ENCODE data around the gene WSB1. TPM values are rescaled to one million over a fixed set of nuclear protein-coding genes. Genes with fewer than 3 reads are reported as not detected.
A peak's percentile ranks its signal among the peaks of the same experiment; 100 is the strongest.

WSB1 gene
- total RNA-seq, 4 donors from 2014 or later = 74.2 to 200 (median 133) TPM

- H3K36me3 ChIP-seq = peaks cover 0 to 29% of the 10 kb centered on the region in 2 donors
- no peak overlapping the region for H3K4me3 ChIP-seq
- peaks cover 10 to 77% (median 31%) of the 10 kb centered on the region in 3 donors for H3K4me1 ChIP-seq
- no peaks in the 10 kb centered on the region for H3K27me3 ChIP-seq
- TF ChIP-seq CTCF (IDR thresholded peaks at IDR 0.05) (no peak), EP300 (IDR thresholded peaks at IDR 0.05) (no peak), POLR2A (IDR thresholded peaks at IDR 0.05) (no peak), POLR2AphosphoS5 (IDR thresholded peaks at IDR 0.05) (no peak)
- no peaks in the 10 kb centered on the region for H3K9me3 ChIP-seq
- 50 to 57% methylated on average over 1 to 2 of the region's 2 CpGs for WGBS, 2 donors (ENCODE audit: low coverage in 1 of 2)
- no peak for ATAC-seq
- H3K27ac ChIP-seq = peak overlapping the region in 1 of 4 donors; percentile 35
These were observed 27.5 kb downstream of the WSB1 start for GRCh38 chr17:27321372-27321771.

GRCh38 chr17:27322026-27322425, 28.1 kb downstream of the WSB1 start:
- no peak overlapping the region for H3K4me3 ChIP-seq
- no CpG with 5 or more reads among the region's 1 CpG for WGBS, 2 donors (ENCODE audit: low coverage in 1 of 2)
- H3K27ac ChIP-seq = no peak overlapping the region
- H3K27me3 ChIP-seq = no peaks in the 10 kb centered on the region
- no peak for TF ChIP-seq CTCF (IDR thresholded peaks at IDR 0.05)
- TF ChIP-seq POLR2AphosphoS5 (IDR thresholded peaks at IDR 0.05) = no peak
- TF ChIP-seq POLR2A (IDR thresholded peaks at IDR 0.05) = no peak
- no peak for TF ChIP-seq EP300 (IDR thresholded peaks at IDR 0.05)
- H3K36me3 ChIP-seq = peaks cover 0 to 23% of the 10 kb centered on the region in 2 donors
- peaks cover 10 to 75% (median 31%) of the 10 kb centered on the region in 3 donors for H3K4me1 ChIP-seq
- ATAC-seq = no peak
- no peaks in the 10 kb centered on the region for H3K9me3 ChIP-seq

DNA sequence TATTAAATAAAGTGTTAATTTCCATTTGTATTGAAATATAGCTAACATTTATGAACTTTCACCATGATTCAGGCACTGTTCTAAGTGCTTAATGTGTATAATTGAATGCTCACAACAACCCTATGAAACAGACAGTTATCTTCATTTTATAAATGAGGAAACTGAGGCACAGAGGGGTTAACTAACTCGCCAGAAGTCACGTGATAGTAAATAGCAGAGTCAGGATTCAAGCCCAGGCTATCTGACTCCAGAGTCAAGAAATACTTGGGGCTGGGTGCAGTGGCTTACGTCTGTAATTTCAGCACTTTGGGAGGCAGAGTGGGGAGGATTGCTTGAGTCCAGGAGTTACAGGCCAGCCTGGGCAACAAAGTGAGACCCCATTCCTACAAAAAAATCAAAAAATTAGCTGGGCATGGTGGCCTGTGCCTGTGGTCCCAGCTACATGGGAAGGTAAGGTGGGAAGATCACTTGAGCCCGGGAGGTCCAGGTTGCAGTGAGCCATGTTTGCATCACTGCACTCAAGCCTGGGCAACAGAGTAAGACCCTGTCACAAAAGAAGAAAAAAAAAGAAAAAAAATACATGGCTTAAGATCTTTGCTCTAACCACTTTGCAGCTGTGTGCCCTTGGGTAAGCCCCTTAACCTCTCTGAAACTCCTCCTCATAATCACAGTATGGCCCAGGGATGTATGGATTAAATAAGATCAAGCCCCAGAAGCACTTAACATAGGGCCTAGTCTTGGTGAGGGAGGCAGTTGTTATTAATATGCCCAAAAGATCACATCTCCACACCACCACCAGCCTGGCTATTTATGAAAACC, 29.0 kb downstream of the WSB1 start:
- peaks cover 10 to 71% (median 31%) of the 10 kb centered on the region in 3 donors for H3K4me1 ChIP-seq
- 57 to 100% methylated on average over 1 to 4 of the region's 4 CpGs for WGBS, 2 donors (ENCODE audit: low coverage in 1 of 2)
- no peaks in the 10 kb centered on the region for H3K9me3 ChIP-seq
- H3K4me3 ChIP-seq = no peak overlapping the region
- peak overlapping the region in 3 of 4 donors; percentile 45 to 56 (median 52) for H3K27ac ChIP-seq
- TF ChIP-seq CTCF (IDR thresholded peaks at IDR 0.05) (no peak), EP300 (IDR thresholded peaks at IDR 0.05) (no peak), POLR2AphosphoS5 (IDR thresholded peaks at IDR 0.05) (no peak), POLR2A (IDR thresholded peaks at IDR 0.05) (no peak)
- peaks cover 0 to 14% of the 10 kb centered on the region in 2 donors for H3K36me3 ChIP-seq
- ATAC-seq = no peak
- no peaks in the 10 kb centered on the region for H3K27me3 ChIP-seq

DNA sequence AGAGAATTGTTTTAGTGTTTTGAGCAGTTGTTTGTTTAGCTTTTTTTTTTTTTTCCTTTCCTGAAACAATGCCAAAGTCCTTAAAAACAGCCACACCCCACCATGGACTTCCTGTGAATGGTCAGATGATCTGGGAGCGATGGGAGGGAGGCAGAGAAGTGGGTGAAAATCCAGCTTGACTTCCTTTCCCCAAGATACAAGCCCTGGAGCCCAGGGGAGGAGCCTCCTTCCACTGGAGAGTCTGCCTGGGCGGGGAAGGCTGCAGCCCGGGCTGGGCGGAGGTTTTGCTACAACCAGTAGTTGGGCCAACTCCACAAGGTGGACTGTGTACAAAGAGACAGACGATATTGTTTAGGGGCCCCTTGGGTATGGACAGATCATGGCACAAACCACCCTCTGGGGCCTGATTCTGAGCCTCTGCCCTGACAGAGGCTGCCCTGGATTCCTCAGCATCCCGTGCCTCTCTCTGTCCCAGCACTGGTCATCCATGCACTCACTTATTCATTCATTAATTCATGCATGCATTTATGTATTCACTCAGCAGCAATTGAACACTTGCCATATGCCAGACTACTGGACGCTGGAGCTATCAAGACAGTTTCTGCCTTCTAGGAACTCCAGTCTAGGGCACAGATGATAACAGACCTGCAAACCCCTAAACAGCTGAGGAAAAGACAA, 29.8 kb downstream of the WSB1 start:
- H3K27me3 ChIP-seq = no peaks in the 10 kb centered on the region
- peak; percentile 69 for ATAC-seq
- peak overlapping the region in 3 of 4 donors; percentile 45 to 56 (median 52) for H3K27ac ChIP-seq
- H3K4me1 ChIP-seq = peaks cover 10 to 70% (median 31%) of the 10 kb centered on the region in 3 donors
- H3K4me3 ChIP-seq = no peak overlapping the region
- no peaks in the 10 kb centered on the region for H3K9me3 ChIP-seq
- peaks cover 0 to 6% of the 10 kb centered on the region in 2 donors for H3K36me3 ChIP-seq
- TF ChIP-seq POLR2AphosphoS5 (IDR thresholded peaks at IDR 0.05) (no peak), EP300 (IDR thresholded peaks at IDR 0.05) (no peak), POLR2A (IDR thresholded peaks at IDR 0.05) (no peak), CTCF (IDR thresholded peaks at IDR 0.05) (no peak)
- WGBS, 2 donors (ENCODE audit: low coverage in 1 of 2) = 17 to 50% methylated on average over 2 of the region's 7 CpGs

All from gastroesophageal sphincter (tissue), 4 donors.